Loucy (cell line): Measurements from ENCODE around the gene HMGN4.

Experiments
- EZH2phosphoT487 ChIP-seq: fragments of 200-600 bp; IDR thresholded peaks from 2 replicates; pipeline ENCODE4 v1.6.1; 2018; ENCODE audit warnings: antibody characterized with exemption, mild to moderate bottlenecking, moderate library complexity, borderline replicate concordance
- TF ChIP-seq, protein P1 (sequence below): fragments of 200-600 bp; sonication (generic); conservative IDR thresholded peaks from 2 replicates; pipeline ENCODE4 v1.5.1; 2014; ENCODE audit warnings: mild to moderate bottlenecking, antibody characterized with exemption, low read length

DNA sequence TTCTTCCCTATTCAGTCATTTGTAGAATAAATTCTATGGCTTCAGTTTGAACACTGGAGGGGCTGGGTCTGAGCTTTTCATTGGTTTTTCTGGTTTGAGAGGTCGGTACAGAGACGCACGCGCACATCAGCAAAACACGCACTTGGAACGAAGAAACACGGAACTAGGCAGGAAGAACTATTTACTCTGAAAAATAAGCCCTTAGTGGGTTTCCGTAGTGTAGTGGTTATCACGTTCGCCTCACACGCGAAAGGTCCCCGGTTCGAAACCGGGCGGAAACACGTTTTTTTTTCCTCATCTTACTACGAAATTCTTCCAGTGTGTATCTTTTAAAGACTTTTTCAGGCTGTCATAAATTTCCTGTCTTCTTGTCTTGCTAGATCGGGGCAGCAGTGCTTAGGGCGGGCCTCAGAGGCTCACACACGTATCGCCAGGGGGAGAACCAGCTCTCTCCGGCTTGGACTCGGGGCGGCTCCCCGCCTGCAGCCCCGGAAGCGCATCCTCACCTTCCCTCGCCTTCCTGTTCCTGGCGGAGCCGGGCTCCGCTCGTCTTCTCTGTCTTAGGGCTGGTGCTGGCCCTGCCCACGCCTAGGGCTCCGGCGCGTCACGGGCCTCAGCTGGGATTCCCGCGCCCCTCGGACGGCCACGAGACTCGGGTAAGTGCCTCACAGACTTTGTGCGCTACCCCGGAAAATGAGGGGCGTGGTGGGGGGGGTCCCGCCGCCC is at the start of gene HMGN4:
- TF ChIP-seq, protein P1, sequence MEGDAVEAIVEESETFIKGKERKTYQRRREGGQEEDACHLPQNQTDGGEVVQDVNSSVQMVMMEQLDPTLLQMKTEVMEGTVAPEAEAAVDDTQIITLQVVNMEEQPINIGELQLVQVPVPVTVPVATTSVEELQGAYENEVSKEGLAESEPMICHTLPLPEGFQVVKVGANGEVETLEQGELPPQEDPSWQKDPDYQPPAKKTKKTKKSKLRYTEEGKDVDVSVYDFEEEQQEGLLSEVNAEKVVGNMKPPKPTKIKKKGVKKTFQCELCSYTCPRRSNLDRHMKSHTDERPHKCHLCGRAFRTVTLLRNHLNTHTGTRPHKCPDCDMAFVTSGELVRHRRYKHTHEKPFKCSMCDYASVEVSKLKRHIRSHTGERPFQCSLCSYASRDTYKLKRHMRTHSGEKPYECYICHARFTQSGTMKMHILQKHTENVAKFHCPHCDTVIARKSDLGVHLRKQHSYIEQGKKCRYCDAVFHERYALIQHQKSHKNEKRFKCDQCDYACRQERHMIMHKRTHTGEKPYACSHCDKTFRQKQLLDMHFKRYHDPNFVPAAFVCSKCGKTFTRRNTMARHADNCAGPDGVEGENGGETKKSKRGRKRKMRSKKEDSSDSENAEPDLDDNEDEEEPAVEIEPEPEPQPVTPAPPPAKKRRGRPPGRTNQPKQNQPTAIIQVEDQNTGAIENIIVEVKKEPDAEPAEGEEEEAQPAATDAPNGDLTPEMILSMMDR, result no peak
- no peak for TF ChIP-seq EZH2phosphoT487
